NT2/D1 (cell line): ENCODE data around the gene PDE9A.
A peak's percentile ranks its signal among the peaks of the same experiment; 100 is the strongest.

Source experiments
- DNase-seq: peaks from one replicate; pipeline ENCODE4 v3.0.0-alpha.2; 2011; ENCODE audit warnings: low read depth, low spot score
- H3K27me3 ChIP-seq: 2 replicates; pipeline ENCODE4 v1.6.0; 2011; ENCODE audit warnings: mild to moderate bottlenecking; ENCODE audit not compliant: insufficient read length, insufficient read depth
- H3K36me3 ChIP-seq: 2 replicates; pipeline ENCODE4 v1.6.1; 2011; ENCODE audit warnings: mild to moderate bottlenecking, low read length, mixed read lengths; ENCODE audit not compliant: insufficient read depth, insufficient read length
- H3K4me1 ChIP-seq: 2 replicates; pipeline ENCODE4 v1.5.1; 2011; ENCODE audit not compliant: insufficient read depth, insufficient read length
- H3K4me3 ChIP-seq: 2 replicates; pipeline ENCODE4 v1.5.1; 2011; ENCODE audit warnings: low read depth; ENCODE audit not compliant: insufficient read length
- H3K9ac ChIP-seq: 2 replicates; pipeline ENCODE4 v1.6.0; 2011; ENCODE audit warnings: low read depth; ENCODE audit not compliant: insufficient read length
- H3K9me3 ChIP-seq: 2 replicates; pipeline ENCODE4 v1.5.1; 2011; ENCODE audit warnings: mild to moderate bottlenecking, low read length; ENCODE audit not compliant: insufficient read depth
- SUZ12 ChIP-seq: IDR thresholded peaks from 2 replicates; pipeline ENCODE4 v1.6.1; 2011; ENCODE audit not compliant: insufficient read length, insufficient read depth; ENCODE audit errors: extremely low read depth
- YY1 ChIP-seq: IDR thresholded peaks from 2 replicates; pipeline ENCODE4 v1.6.1; 2011; ENCODE audit not compliant: insufficient read length, insufficient read depth
- ZNF274 ChIP-seq: IDR thresholded peaks from 2 replicates; pipeline ENCODE4 v1.6.1; 2011; ENCODE audit warnings: mild to moderate bottlenecking, low read depth, low read length

The PDE9A gene

GRCh38 chr21:42735061-42735460, 81.6 kb downstream of the PDE9A start:
- H3K9me3 ChIP-seq: 0 out of 2 replicates have a peak, but pooled peaks cover under 1% of the 10 kb centered on the region
- H3K27me3 ChIP-seq: no peaks in the 10 kb centered on the region
- TF ChIP-seq YY1 (no peak), SUZ12 (no peak), ZNF274 (no peak)
- no peak overlapping the region for H3K9ac ChIP-seq
- no peak overlapping the region for H3K4me3 ChIP-seq
- no peak for DNase-seq
- H3K36me3 ChIP-seq: peaks cover 44% of the 10 kb centered on the region
- H3K4me1 ChIP-seq: peaks cover 17% of the 10 kb centered on the region

- peaks cover 45% of the 10 kb centered on the region for H3K36me3 ChIP-seq
- H3K9ac ChIP-seq: no peak overlapping the region
- H3K4me1 ChIP-seq: peaks cover 17% of the 10 kb centered on the region
- no peak overlapping the region for H3K4me3 ChIP-seq
- DNase-seq: no peak
- no peaks in the 10 kb centered on the region for H3K9me3 ChIP-seq
- no peaks in the 10 kb centered on the region for H3K27me3 ChIP-seq
- no peak for TF ChIP-seq YY1
- no peak for TF ChIP-seq SUZ12
- TF ChIP-seq ZNF274: no peak
Measured at GRCh38 chr21:42735944-42736343, 82.5 kb downstream of the PDE9A start.

GRCh38 chr21:42736646-42737350, 83.4 kb downstream of the PDE9A start:
- Histone ChIP-seq H3K4me1 (peaks cover 20% of the 10 kb centered on the region), H3K4me3 (no peak overlapping the region)

DNA sequence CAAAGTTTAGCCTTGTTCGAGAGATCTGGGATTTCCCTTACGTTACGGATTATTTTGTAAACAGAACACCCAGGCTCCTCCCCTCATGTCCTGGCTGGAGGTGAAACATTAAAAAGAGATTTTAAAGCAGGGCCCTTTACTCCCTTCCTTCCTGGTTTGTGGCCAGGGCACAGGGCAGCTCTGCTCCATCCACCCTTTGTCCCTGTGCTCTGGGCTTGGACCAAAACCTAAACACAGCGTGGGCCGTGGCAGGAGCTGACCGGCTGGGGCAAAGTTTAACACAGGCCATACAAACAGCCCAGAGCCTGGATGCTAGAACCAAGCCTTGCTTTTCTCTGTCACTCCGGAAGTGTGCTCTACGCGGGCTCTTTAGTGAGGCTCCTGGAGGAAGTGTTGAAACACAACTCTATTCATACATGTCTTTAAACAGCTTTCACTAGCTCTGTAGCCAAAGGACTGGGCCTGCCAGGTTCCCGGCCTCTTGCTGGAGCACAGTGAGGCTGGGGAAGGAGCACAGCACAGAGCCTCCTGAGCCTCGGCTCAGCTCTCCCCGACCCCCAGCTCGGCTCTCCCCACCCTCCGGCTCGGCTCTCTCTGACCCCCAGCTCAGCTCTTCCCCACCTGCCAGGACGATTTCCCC, 84.7 kb downstream of the PDE9A start:
- Histone ChIP-seq H3K9me3 (no peaks in the 10 kb centered on the region), H3K4me3 (no peak overlapping the region), H3K9ac (no peak overlapping the region), H3K4me1 (peaks cover 19% of the 10 kb centered on the region), H3K27me3 (no peaks in the 10 kb centered on the region), H3K36me3 (peaks cover 43% of the 10 kb centered on the region)
- no peak for DNase-seq
- TF ChIP-seq ZNF274: no peak
- no peak for TF ChIP-seq YY1
- no peak for TF ChIP-seq SUZ12

More at GRCh38 chr21:42736646-42737350, 83.4 kb downstream of the PDE9A start:
- TF ChIP-seq YY1 (no peak), SUZ12 (no peak), ZNF274 (no peak)
- DNase-seq: no peak
- Histone ChIP-seq H3K9me3 (no peaks in the 10 kb centered on the region), H3K27me3 (no peaks in the 10 kb centered on the region), H3K9ac (no peak overlapping the region), H3K36me3 (peaks cover 49% of the 10 kb centered on the region)

GRCh38 chr21:42739061-42739931, 85.9 kb downstream of the PDE9A start:
- Histone ChIP-seq H3K36me3 (peaks cover 34% of the 10 kb centered on the region), H3K4me3 (no peak overlapping the region), H3K4me1 (peaks cover 19% of the 10 kb centered on the region), H3K9me3 (no peaks in the 10 kb centered on the region), H3K27me3 (no peaks in the 10 kb centered on the region), H3K9ac (peak overlapping the region; percentile 23)
- TF ChIP-seq SUZ12: no peak
- TF ChIP-seq ZNF274: no peak
- no peak for TF ChIP-seq YY1
- DNase-seq: no peak

DNA sequence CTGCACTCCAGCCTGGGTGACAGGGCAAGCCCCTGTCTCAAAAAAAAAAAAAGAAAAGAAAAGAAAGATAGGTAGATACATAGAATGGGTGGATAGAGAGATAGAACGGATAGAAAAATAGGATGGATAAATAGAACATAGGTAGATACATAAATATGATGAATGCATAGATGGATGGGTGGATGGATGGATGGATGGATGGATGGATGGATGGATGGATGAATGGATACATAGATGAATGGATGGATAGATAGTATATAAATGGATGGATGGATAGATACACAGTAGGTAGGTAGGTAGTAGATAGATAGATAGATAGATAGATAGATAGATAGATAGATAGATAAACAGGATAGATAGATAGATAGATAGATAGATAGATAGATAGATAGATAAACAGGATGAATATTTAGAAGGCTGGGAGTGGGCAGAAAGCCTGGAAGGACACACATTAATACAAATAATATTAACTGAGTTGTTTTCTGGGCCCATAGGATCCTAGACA, 87.0 kb downstream of the PDE9A start:
- no peak for TF ChIP-seq ZNF274
- TF ChIP-seq YY1: no peak
- DNase-seq: no peak
- Histone ChIP-seq H3K4me1 (peaks cover 21% of the 10 kb centered on the region), H3K9me3 (no peaks in the 10 kb centered on the region), H3K4me3 (no peak overlapping the region), H3K36me3 (peaks cover 30% of the 10 kb centered on the region), H3K27me3 (no peaks in the 10 kb centered on the region), H3K9ac (no peak overlapping the region)

DNA sequence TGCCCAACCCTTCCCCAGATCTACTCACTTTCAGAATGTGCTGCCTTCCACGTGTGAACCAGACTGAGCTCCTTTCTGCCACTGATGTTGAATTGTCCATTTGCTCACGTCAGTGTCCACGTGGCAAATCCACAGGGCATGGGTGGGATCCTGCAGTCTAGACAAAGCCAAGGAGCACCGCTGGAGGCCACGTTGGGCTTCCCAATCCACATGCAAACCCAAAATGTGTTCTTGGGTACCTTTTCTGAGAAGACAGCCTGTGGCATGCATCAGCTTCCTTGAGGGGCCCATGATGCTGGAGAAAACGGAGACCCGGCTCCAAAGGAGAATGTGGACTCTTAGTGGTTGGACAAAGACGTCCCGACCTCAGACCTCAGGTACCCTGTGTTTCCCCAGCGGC, 87.6 kb downstream of the PDE9A start:
- Histone ChIP-seq H3K9ac (no peak overlapping the region), H3K36me3 (peaks cover 24% of the 10 kb centered on the region), H3K9me3 (no peaks in the 10 kb centered on the region), H3K4me1 (peaks cover 26% of the 10 kb centered on the region), H3K4me3 (no peak overlapping the region), H3K27me3 (no peaks in the 10 kb centered on the region)
- TF ChIP-seq SUZ12 (no peak), YY1 (no peak), ZNF274 (no peak)
- no peak for DNase-seq
